Measurements from ENCODE around the gene REL. TPM values are rescaled to one million over a fixed set of nuclear protein-coding genes. Genes with fewer than 3 reads are reported as not detected.
"Not testable (repeated sequence)": the region's sequence is repeated elsewhere in the genome, so short reads cannot be mapped to it uniquely, and the experiment has no call there.

Gene REL
- polyA plus RNA-seq, 1 experiment: 0.99 TPM

- POLR2A ChIA-PET: no interaction called here
Observed at GRCh38 chr2:60906395-60906794, 25.0 kb downstream of the REL start.

GRCh38 chr2:60907329-60907728, 26.0 kb downstream of the REL start:
- ChIA-PET POLR2A (no interaction called here), CTCF (no interaction called here)
- Histone ChIP-seq H3K4me3 (ENCODE audit: low read depth, low read length) (no peak overlapping the region), H3K27me3 (ENCODE audit: control insufficient read depth, insufficient read depth, low read length) (no peaks in the 10 kb centered on the region), H3K36me3 (ENCODE audit: control insufficient read depth, insufficient read depth, low read length) (no peaks in the 10 kb centered on the region; the same call in 1 of the 2 replicates)
- TF ChIP-seq CTCF (IDR thresholded peaks at IDR 0.05; ENCODE audit: insufficient read depth, low read depth, low read length): no peak
- no peak for DNase-seq (ENCODE audit: low read depth)

More at GRCh38 chr2:60906395-60906794, 25.0 kb downstream of the REL start:
- CTCF ChIA-PET: no interaction called here
- Histone ChIP-seq H3K36me3 (ENCODE audit: control insufficient read depth, insufficient read depth, low read length) (no peaks in the 10 kb centered on the region; the same call in 1 of the 2 replicates), H3K4me3 (ENCODE audit: low read depth, low read length) (no peak overlapping the region), H3K27me3 (ENCODE audit: control insufficient read depth, insufficient read depth, low read length) (no peaks in the 10 kb centered on the region)
- no peak for TF ChIP-seq CTCF (IDR thresholded peaks at IDR 0.05; ENCODE audit: insufficient read depth, low read depth, low read length)
- DNase-seq (ENCODE audit: low read depth): no peak

GRCh38 chr2:60925994-60926740, 44.8 kb downstream of the REL start:
- CTCF ChIA-PET: no interaction called here
- DNase-seq (ENCODE audit: low read depth): no peak
- Histone ChIP-seq H3K36me3 (ENCODE audit: control insufficient read depth, insufficient read depth, low read length) (peaks cover 2% of the 10 kb centered on the region; the same call in 1 of the 2 replicates), H3K27me3 (ENCODE audit: control insufficient read depth, insufficient read depth, low read length) (no peaks in the 10 kb centered on the region), H3K4me3 (ENCODE audit: low read depth, low read length) (no peak overlapping the region)
- POLR2A ChIA-PET: interaction anchor here (0.6 kb wide), 1 partner anchor 14 kb away, joined by 3 read pairs; no protein-coding TSS in a partner anchor
- TF ChIP-seq CTCF (IDR thresholded peaks at IDR 0.05; ENCODE audit: insufficient read depth, low read depth, low read length): no peak

- POLR2A ChIA-PET: interaction anchor here (0.6 kb wide), 1 partner anchor 15 kb away, joined by 3 read pairs; no protein-coding TSS in a partner anchor
- no peaks in the 10 kb centered on the region for H3K27me3 ChIP-seq (ENCODE audit: control insufficient read depth, insufficient read depth, low read length)
- H3K36me3 ChIP-seq (ENCODE audit: control insufficient read depth, insufficient read depth, low read length): no peaks in the 10 kb centered on the region
- no peak overlapping the region for H3K4me3 ChIP-seq (ENCODE audit: low read depth, low read length)
- no peak for TF ChIP-seq CTCF (IDR thresholded peaks at IDR 0.05; ENCODE audit: insufficient read depth, low read depth, low read length)
- CTCF ChIA-PET: interaction anchor here (0.5 kb wide), 1 partner anchor 856 kb away, joined by 3 read pairs; no protein-coding TSS in a partner anchor
- DNase-seq (ENCODE audit: low read depth): peak; percentile 31
Observed at GRCh38 chr2:60926741-60927552, 45.6 kb downstream of the REL start.

- DNase-seq (ENCODE audit: low read depth); H3K4me3 ChIP-seq (ENCODE audit: low read depth, low read length); H3K36me3 ChIP-seq (ENCODE audit: control insufficient read depth, insufficient read depth, low read length); CTCF ChIA-PET; H3K27me3 ChIP-seq (ENCODE audit: control insufficient read depth, insufficient read depth, low read length); POLR2A ChIA-PET: not testable (repeated sequence)
Observed at GRCh38 chr2:60932061-60932460, 50.7 kb downstream of the REL start.
